ENCODE measurements around the gene ZC3H12D.

Gene ZC3H12D

GRCh38 chr6:149433881-149434280 is 50.9 kb downstream of the ZC3H12D start:
- no peak for TF ChIP-seq CTCF (IDR thresholded peaks at IDR 0.05; ENCODE audit: low read depth, low read length, missing control alignments)
- DNase-seq (ENCODE audit: extremely low read depth, low read depth) = no peak
- H3K4me3 ChIP-seq (replicated peaks; ENCODE audit: low read depth, low read length) = no peak overlapping the region

GRCh38 chr6:149433405-149433804 is 51.4 kb downstream of the ZC3H12D start:
- H3K4me3 ChIP-seq (replicated peaks; ENCODE audit: low read depth, low read length) = no peak overlapping the region
- no peak for TF ChIP-seq CTCF (IDR thresholded peaks at IDR 0.05; ENCODE audit: low read depth, low read length, missing control alignments)
- no peak for DNase-seq (ENCODE audit: extremely low read depth, low read depth)

DNA sequence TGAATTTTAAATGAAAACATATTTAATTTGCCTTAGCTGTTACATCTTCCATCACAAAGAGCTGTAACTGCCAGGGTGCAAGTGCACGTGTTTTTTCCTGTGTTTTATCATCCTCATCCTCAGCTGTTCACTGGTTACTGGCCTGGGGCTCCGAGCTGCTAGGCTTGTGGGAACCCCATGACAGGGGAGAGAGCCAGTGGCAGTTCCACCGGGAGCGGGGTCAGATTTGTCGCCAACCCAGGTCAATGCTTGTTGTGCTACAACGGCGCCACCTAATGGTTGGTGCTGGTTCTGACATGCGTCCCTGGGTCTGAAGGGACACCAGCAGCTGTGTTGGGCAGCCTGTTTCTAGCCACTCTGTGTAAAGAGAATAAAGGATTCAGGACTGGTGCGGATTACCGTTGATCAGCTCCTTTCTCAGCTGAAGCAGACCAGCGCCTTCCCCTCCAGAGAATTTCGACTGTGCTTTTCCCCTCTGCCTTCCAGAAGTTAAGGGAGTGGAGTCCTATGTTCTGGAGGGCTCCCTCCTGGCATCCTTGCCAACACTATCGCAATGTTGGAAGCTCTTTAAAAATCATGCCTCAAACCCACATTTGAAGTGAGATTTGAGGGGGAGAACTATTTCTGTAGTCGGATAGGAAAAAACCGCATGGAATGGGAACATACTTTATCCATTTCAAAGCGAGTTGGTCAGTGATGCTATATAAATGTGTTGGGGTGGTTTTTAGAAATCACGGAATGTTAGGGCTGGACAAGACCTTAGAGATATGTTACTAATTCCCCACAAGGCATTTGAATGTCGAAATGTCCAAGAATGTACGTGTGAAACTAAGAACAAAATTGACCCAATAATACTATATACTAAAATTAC is 52.7 kb downstream of the ZC3H12D start:
- peak; percentile 86 for TF ChIP-seq CTCF (IDR thresholded peaks at IDR 0.05; ENCODE audit: low read depth, low read length, missing control alignments)
- no peak overlapping the region for H3K4me3 ChIP-seq (replicated peaks; ENCODE audit: low read depth, low read length)

GRCh38 chr6:149429427-149430360 is 55.1 kb downstream of the ZC3H12D start:
- no peak for DNase-seq (ENCODE audit: extremely low read depth, low read depth)
- TF ChIP-seq CTCF (IDR thresholded peaks at IDR 0.05; ENCODE audit: low read depth, low read length, missing control alignments) = no peak
- H3K4me3 ChIP-seq (replicated peaks; ENCODE audit: low read depth, low read length) = no peak overlapping the region

More for the DNA sequence above, 52.7 kb downstream of the ZC3H12D start:
- peak; percentile 72 for DNase-seq (ENCODE audit: extremely low read depth, low read depth)

- TF ChIP-seq CTCF (IDR thresholded peaks at IDR 0.05; ENCODE audit: low read depth, low read length, missing control alignments) = no peak
- DNase-seq (ENCODE audit: extremely low read depth, low read depth) = no peak
These were observed 56.2 kb downstream of the ZC3H12D start for GRCh38 chr6:149428606-149429005.

GRCh38 chr6:149425754-149426153 is 59.1 kb downstream of the ZC3H12D start:
- no peak for DNase-seq (ENCODE audit: extremely low read depth, low read depth)
- TF ChIP-seq CTCF (IDR thresholded peaks at IDR 0.05; ENCODE audit: low read depth, low read length, missing control alignments) = no peak
- H3K4me3 ChIP-seq (replicated peaks; ENCODE audit: low read depth, low read length) = no peak overlapping the region

More at GRCh38 chr6:149428606-149429005, 56.2 kb downstream of the ZC3H12D start:
- no peak overlapping the region for H3K4me3 ChIP-seq (replicated peaks; ENCODE audit: low read depth, low read length)
